ENCODE data around the gene CREB3L2. TPM values are rescaled to one million over a fixed set of nuclear protein-coding genes. Genes with fewer than 3 reads are reported as not detected.

Gene CREB3L2
- total RNA-seq, 2 experiments from 2014 or later = 22.7 to 79.0 TPM

DNA sequence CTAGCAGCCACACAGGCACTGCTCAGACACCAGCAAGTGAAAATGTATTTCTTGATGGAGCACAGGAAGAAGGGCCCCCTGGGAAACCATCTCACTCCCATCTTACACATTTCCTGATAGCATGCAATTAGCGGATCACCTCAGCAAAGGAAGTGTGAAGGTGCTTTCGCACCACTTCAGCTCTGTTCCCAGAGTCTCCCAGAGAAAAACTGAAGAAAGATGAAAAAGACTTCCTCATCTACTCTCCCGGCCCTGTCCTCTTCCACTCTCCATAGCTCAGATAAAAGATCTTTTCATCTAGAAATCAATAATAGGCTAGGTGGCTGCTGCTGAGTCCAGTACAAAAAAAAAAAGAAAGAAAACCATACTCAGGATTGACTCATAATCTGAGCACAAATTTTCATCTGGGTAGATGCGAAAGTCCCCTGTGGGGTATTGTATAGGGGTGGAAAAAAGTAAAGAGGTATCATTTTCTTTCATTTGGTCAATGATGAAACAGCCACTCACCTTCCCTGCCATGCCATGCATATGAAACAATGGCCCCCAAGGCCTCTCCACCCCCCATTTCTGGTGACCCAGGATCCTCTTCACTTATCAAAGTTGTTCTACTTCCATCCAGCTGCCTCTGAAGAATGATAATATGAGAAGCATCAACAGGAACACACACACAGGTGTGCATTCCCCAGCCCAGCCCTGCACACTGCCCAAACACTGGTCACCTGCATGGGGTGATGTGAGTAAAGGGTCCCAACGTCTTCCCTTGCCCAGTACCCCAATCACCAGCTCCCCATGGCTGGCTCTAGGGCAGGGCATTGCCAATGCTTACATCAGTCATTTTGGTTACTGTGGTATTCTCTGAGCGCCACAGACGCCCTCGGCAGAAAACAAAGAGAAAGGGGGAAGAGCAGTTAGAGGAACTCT is 106.3 kb downstream of the CREB3L2 start:
- H3K79me2 ChIP-seq (ENCODE audit: insufficient read depth, low read depth, low read length) = no peaks in the 10 kb centered on the region
- peaks cover 16% of the 10 kb centered on the region for H3K4me1 ChIP-seq (ENCODE audit: insufficient read depth, low read length, poor library complexity, severe bottlenecking)
- H3K36me3 ChIP-seq (ENCODE audit: insufficient read depth, low read length) = peaks cover 55% of the 10 kb centered on the region
- no TSS peak for BruUV-seq (replicated peaks)
- POLR2A ChIA-PET = interaction anchor here (1.0 kb wide), 1 partner anchor 108 kb away, joined by 3 read pairs; no protein-coding TSS in a partner anchor
- CTCF ChIA-PET (ENCODE audit: unreplicated experiment) = no interaction called here
- intact Hi-C loops (cut with micrococcal nuclease; ENCODE audit: unreplicated experiment) = no loop called here
- no peaks in the 10 kb centered on the region for H3K9me3 ChIP-seq (ENCODE audit: low read length)
- H4K20me1 ChIP-seq (ENCODE audit: insufficient read depth, low read length) = no peaks in the 10 kb centered on the region
- H3K4me2 ChIP-seq (ENCODE audit: low read length) = no peak overlapping the region
- H2AFZ ChIP-seq (ENCODE audit: low read length) = no peak overlapping the region
- no peaks in the 10 kb centered on the region for H3K9me2 ChIP-seq (ENCODE audit: insufficient read depth, low read length)
- no peak overlapping the region for H3K4me3 ChIP-seq (ENCODE audit: low read depth, low read length, poor library complexity, severe bottlenecking)
- H3K27ac ChIP-seq (ENCODE audit: low read depth, low read length, poor library complexity, severe bottlenecking) = no peak overlapping the region
- DNase-seq (ENCODE audit: low spot score) = no peak
- TF ChIP-seq, protein P1, sequence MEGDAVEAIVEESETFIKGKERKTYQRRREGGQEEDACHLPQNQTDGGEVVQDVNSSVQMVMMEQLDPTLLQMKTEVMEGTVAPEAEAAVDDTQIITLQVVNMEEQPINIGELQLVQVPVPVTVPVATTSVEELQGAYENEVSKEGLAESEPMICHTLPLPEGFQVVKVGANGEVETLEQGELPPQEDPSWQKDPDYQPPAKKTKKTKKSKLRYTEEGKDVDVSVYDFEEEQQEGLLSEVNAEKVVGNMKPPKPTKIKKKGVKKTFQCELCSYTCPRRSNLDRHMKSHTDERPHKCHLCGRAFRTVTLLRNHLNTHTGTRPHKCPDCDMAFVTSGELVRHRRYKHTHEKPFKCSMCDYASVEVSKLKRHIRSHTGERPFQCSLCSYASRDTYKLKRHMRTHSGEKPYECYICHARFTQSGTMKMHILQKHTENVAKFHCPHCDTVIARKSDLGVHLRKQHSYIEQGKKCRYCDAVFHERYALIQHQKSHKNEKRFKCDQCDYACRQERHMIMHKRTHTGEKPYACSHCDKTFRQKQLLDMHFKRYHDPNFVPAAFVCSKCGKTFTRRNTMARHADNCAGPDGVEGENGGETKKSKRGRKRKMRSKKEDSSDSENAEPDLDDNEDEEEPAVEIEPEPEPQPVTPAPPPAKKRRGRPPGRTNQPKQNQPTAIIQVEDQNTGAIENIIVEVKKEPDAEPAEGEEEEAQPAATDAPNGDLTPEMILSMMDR (conservative IDR thresholded peaks at IDR 0.05; ENCODE audit: low read length) = no peak
- no peak for TF ChIP-seq EZH2phosphoT487 (IDR thresholded peaks at IDR 0.05; ENCODE audit: borderline replicate concordance, low read depth, low read length)

DNA sequence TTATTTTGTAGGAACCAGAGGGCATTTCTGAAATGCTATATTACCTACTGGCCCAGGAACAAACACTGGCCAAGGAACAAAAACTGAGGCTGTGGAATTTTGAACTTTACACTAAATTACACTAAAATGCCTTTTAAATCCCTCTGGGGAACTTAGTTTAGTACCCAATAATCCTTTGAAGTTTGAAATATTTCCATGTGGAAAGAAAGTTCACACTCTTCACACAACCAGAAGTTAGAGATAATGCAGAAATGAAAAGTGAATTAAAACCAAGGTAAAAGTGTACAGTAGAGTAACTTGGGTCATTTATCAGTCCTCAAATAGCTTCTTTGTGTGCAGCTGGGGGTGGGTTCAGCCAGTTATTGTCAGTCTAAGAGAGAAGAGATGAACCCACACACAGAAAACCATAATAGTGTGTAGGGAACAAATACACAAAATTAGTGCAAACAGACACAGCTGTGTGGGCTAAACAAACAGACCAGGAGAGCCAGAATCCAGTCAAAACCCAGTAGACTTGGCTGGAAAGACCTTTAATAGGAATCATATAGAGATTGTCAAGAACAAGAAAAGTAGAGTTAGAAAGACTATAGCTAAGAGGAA is 108.6 kb downstream of the CREB3L2 start:
- DNase-seq (ENCODE audit: low spot score) = no peak
- ChIA-PET CTCF (ENCODE audit: unreplicated experiment) (no interaction called here), POLR2A (interaction anchor here (0.6 to 0.7 kb wide), 2 partner anchors 31 to 114 kb away, joined by 3 read pairs; no protein-coding TSS in a partner anchor)
- Histone ChIP-seq H3K4me3 (ENCODE audit: low read depth, low read length, poor library complexity, severe bottlenecking) (no peak overlapping the region), H2AFZ (ENCODE audit: low read length) (no peak overlapping the region), H3K4me1 (ENCODE audit: insufficient read depth, low read length, poor library complexity, severe bottlenecking) (no peaks in the 10 kb centered on the region), H3K79me2 (ENCODE audit: insufficient read depth, low read depth, low read length) (no peaks in the 10 kb centered on the region), H4K20me1 (ENCODE audit: insufficient read depth, low read length) (no peaks in the 10 kb centered on the region), H3K36me3 (ENCODE audit: insufficient read depth, low read length) (peaks cover 48% of the 10 kb centered on the region), H3K9me2 (ENCODE audit: insufficient read depth, low read length) (no peaks in the 10 kb centered on the region), H3K27ac (ENCODE audit: low read depth, low read length, poor library complexity, severe bottlenecking) (no peak overlapping the region), H3K9me3 (ENCODE audit: low read length) (no peaks in the 10 kb centered on the region), H3K4me2 (ENCODE audit: low read length) (no peak overlapping the region)
- no TSS peak for BruUV-seq (replicated peaks)
- TF ChIP-seq, protein P1 (conservative IDR thresholded peaks at IDR 0.05; ENCODE audit: low read length) = no peak
- TF ChIP-seq EZH2phosphoT487 (IDR thresholded peaks at IDR 0.05; ENCODE audit: borderline replicate concordance, low read depth, low read length) = no peak
- intact Hi-C loops (cut with micrococcal nuclease; ENCODE audit: unreplicated experiment) = no loop called here

All from OCI-LY7 (cell line).